ENCODE data around the gene SLC31A1. TPM values are rescaled to one million over a fixed set of nuclear protein-coding genes. Genes with fewer than 3 reads are reported as not detected.

SLC31A1 gene
- total and polyA plus RNA-seq, 2 of the 8 experiments (the other 6 are each of a cell fraction or from before 2014, with no cell fraction given) = 23.9 to 40.8 TPM

DNA sequence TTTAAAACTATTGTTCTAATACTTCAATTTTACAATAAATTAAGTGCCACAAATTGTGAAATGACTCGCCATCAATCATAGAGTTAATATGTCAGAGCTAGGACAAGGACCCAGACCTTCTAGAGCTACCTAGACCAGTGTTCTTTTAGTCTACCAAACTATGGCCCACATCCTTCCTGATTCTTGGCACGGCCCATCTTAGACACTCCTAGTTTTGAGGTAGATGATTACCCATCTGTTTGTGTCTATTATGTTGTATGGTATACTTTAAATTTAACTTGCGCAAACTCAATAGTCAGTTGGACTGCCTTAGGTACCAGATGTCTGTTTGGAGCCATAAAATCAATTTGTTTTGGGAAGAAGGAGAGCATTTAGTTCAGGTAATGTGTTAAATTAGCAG is 36.5 kb downstream of the SLC31A1 start:
- Histone ChIP-seq H2BK12ac (ENCODE audit: low read depth, low read length) (no peak overlapping the region), H3K27me3 (replicated peaks in 1 of 4; ENCODE audit: control insufficient read depth in 3 of 4, extremely low read depth in 1 of 4, insufficient read depth in 3 of 4, low read length in 3 of 4) (no peaks in the 10 kb centered on the region), H3K56ac (replicated peaks; ENCODE audit: insufficient read length, low read depth, low read length) (no peak overlapping the region), H3K4me3 (ENCODE audit: extremely low read depth in 1 of 4, insufficient read depth in 2 of 4, low read depth in 3 of 4, low read length in 4 of 4) (no peak overlapping the region), H2AFZ (ENCODE audit: low read length) (no peak overlapping the region), H3K4me2 (ENCODE audit: insufficient read depth in 1 of 2, low read depth in 2 of 2, low read length in 2 of 2) (no peak overlapping the region), H2AK5ac (ENCODE audit: low read depth, low read length) (no peak overlapping the region), H3K23me2 (ENCODE audit: low read depth, low read length) (no peaks in the 10 kb centered on the region), H3K9me3 (ENCODE audit: insufficient read depth in 2 of 2, low read depth in 1 of 2, low read length in 1 of 2) (no peaks in the 10 kb centered on the region), H3K14ac (ENCODE audit: insufficient read length) (no peak overlapping the region), H2BK120ac (replicated peaks; ENCODE audit: low read depth, low read length) (no peak overlapping the region), H3K27ac (ENCODE audit: low read depth, low read length) (no peak overlapping the region), H3K4me1 (replicated peaks in 1 of 4; ENCODE audit: control insufficient read depth in 3 of 4, insufficient read depth in 4 of 4, low read length in 3 of 4) (no peaks in the 10 kb centered on the region), H3K23ac (ENCODE audit: insufficient read length) (no peak overlapping the region), H3K79me2 (ENCODE audit: control insufficient read depth in 1 of 2, insufficient read depth in 2 of 2, low read length in 2 of 2) (no peaks in the 10 kb centered on the region), H2BK20ac (ENCODE audit: low read length) (no peak overlapping the region), H2BK5ac (ENCODE audit: low read depth, low read length) (no peak overlapping the region), H3K18ac (ENCODE audit: extremely low read depth, low read length) (no peak overlapping the region), H3K36me3 (ENCODE audit: control insufficient read depth in 2 of 4, insufficient read depth in 4 of 4, low read length in 3 of 4) (peaks cover 3 to 20% (median 12%) of the 10 kb centered on the region in 4 experiments; a peak in 7 of 8 replicates), H3K79me1 (ENCODE audit: low read depth, low read length) (no peaks in the 10 kb centered on the region; the same call in 1 of the 2 replicates), H4K20me1 (replicated peaks in 1 of 2; ENCODE audit: control insufficient read depth in 1 of 2, insufficient read depth in 2 of 2, low read length in 2 of 2) (no peaks in the 10 kb centered on the region), H3K9ac (replicated peaks in 1 of 4; ENCODE audit: extremely low read depth in 1 of 4, low read depth in 3 of 4, low read length in 3 of 4) (no peak overlapping the region), H2BK15ac (ENCODE audit: low read length) (no peak overlapping the region), H4K8ac (ENCODE audit: extremely low read depth, insufficient read depth, low read length) (no peak overlapping the region), H4K5ac (ENCODE audit: insufficient read length, low read depth, low read length) (no peak overlapping the region), H3K4ac (replicated peaks; ENCODE audit: insufficient read length, low read depth, low read length) (no peak overlapping the region), H4K91ac (replicated peaks; ENCODE audit: insufficient read length, low read length) (no peak overlapping the region)
- ChIA-PET POLR2A (ENCODE audit: partially characterized antibody) (no interaction called here), CTCF (ENCODE audit: partially characterized antibody) (interaction anchor here (1.5 kb wide), 1 partner anchor 17 kb away, joined by 4 read pairs; the partner anchor contains the start of genes CDC26 and PRPF4)
- no peak for TF ChIP-seq NANOG (IDR thresholded peaks at IDR 0.05; ENCODE audit: insufficient read depth, low read depth, low read length, poor library complexity, severe bottlenecking)
- TF ChIP-seq SP1 (IDR thresholded peaks at IDR 0.05; ENCODE audit: low read depth, low read length) = no peak
- FAIRE-seq (no peak), DNase-seq (ENCODE audit: low read depth in 1 of 2, low spot score in 2 of 2) (no peak)
- WGBS, 2 experiments (ENCODE audit: extremely low coverage in 1 of 2, insufficient coverage in 1 of 2, insufficient read length in 1 of 2, insufficient replicate concordance in 2 of 2, low coverage in 1 of 2, low lambda C conversion rate in 2 of 2, missing lambda C conversion rate in 1 of 2) = 93% methylated on average over 3 of the region's 3 CpGs; no CpG with 5 or more reads in 1 of the 2 experiments
